Measurements from ENCODE around the gene STUB1.
"Not testable (repeated sequence)": the region's sequence is repeated elsewhere in the genome, so short reads cannot be mapped to it uniquely, and the experiment has no call there.

Gene STUB1

GRCh38 chr16:710500-711075, 30.4 kb downstream of the STUB1 start:
- no peak for DNase-seq (ENCODE audit: low read depth in 3 of 3, low spot score in 1 of 3)

- DNase-seq (ENCODE audit: low read depth in 3 of 3, low spot score in 1 of 3) = no peak
Measured at GRCh38 chr16:711084-711483, 30.9 kb downstream of the STUB1 start.

GRCh38 chr16:711548-712320, 31.5 kb downstream of the STUB1 start:
- DNase-seq (ENCODE audit: low read depth in 3 of 3, low spot score in 1 of 3) = peak; percentile 53 to 77 (median 68)

- DNase-seq (ENCODE audit: low read depth in 3 of 3, low spot score in 1 of 3) = not testable (repeated sequence)
Measured at GRCh38 chr16:712740-713250, 32.6 kb downstream of the STUB1 start.

GRCh38 chr16:714079-714478, 33.9 kb downstream of the STUB1 start:
- DNase-seq (ENCODE audit: low read depth in 3 of 3, low spot score in 1 of 3) = no peak

- DNase-seq (ENCODE audit: low read depth in 3 of 3, low spot score in 1 of 3) = peak; percentile 74 to 88 (median 75)
Measured at GRCh38 chr16:714558-715476, 34.6 kb downstream of the STUB1 start, which contains the start of gene METRN. TSS of gene METRN (plus strand) at chr16:715118. CDS start at chr16:715290, 172 bp downstream.

GRCh38 chr16:715477-716199, 35.4 kb downstream of the STUB1 start:
- DNase-seq (ENCODE audit: low read depth in 3 of 3, low spot score in 1 of 3) = no peak

- no peak for DNase-seq (ENCODE audit: low read depth in 3 of 3, low spot score in 1 of 3)
Measured at GRCh38 chr16:716200-716568, 36.0 kb downstream of the STUB1 start.

GRCh38 chr16:716768-717325, 36.6 kb downstream of the STUB1 start:
- no peak for DNase-seq (ENCODE audit: low read depth in 3 of 3, low spot score in 1 of 3)

GRCh38 chr16:717450-718245, 37.4 kb downstream of the STUB1 start:
- no peak for DNase-seq (ENCODE audit: low read depth in 3 of 3, low spot score in 1 of 3)

GRCh38 chr16:718389-718788, 38.2 kb downstream of the STUB1 start:
- no peak for DNase-seq (ENCODE audit: low read depth in 3 of 3, low spot score in 1 of 3)

- no peak for DNase-seq (ENCODE audit: low read depth in 3 of 3, low spot score in 1 of 3)
Measured at GRCh38 chr16:718922-719321, 38.7 kb downstream of the STUB1 start.

GRCh38 chr16:719815-720446, 39.7 kb downstream of the STUB1 start:
- DNase-seq (ENCODE audit: low read depth in 3 of 3, low spot score in 1 of 3) = no peak

GRCh38 chr16:720447-720989, 40.3 kb downstream of the STUB1 start:
- DNase-seq (ENCODE audit: low read depth in 3 of 3, low spot score in 1 of 3) = no peak

- DNase-seq (ENCODE audit: low read depth in 3 of 3, low spot score in 1 of 3) = peak in 2 of 3 donors; percentile 35 to 57
Measured at GRCh38 chr16:720990-721764, 41.0 kb downstream of the STUB1 start, which contains the start of gene ANTKMT. TSS of gene ANTKMT (plus strand) at chr16:721146. CDS start at chr16:721275, 129 bp downstream.

- DNase-seq (ENCODE audit: low read depth in 3 of 3, low spot score in 1 of 3) = no peak
Measured at GRCh38 chr16:721765-722540, 41.7 kb downstream of the STUB1 start.
